K562 (cell line): ENCODE results near the gene DCAKD. TPM values are rescaled to one million over a fixed set of nuclear protein-coding genes. Genes with fewer than 3 reads are reported as not detected.

Source experiments
- ARID1B ChIP-seq: fragments of 450-650 bp; IDR thresholded peaks from 2 replicates; pipeline ENCODE4 v1.6.1; 2016; ENCODE audit warnings: antibody characterized with exemption, mild to moderate bottlenecking, inconsistent platforms
- BDP1 ChIP-seq: IDR thresholded peaks from 3 replicates; pipeline ENCODE4 v1.6.1; 2011; ENCODE audit not compliant: insufficient read length, insufficient read depth
- CXXC5 ChIP-seq: fragments of 250-450 bp; sonication (Bioruptor Pico); IDR thresholded peaks from 2 replicates; pipeline ENCODE4 v1.8.0; 2022; ENCODE audit warnings: inconsistent platforms, mild to moderate bottlenecking, moderate library complexity
- DNMT1 ChIP-seq: fragments of 450-650 bp; IDR thresholded peaks from 2 replicates; pipeline ENCODE4 v1.6.1; 2016; ENCODE audit warnings: antibody characterized with exemption, mild to moderate bottlenecking
- ELF4 ChIP-seq: fragments of 450-650 bp; formaldehyde crosslinking; IDR thresholded peaks from 2 replicates; pipeline ENCODE4 v1.4.0; 2022; ENCODE audit warnings: missing genetic modification characterization
- ERF ChIP-seq: fragments of 450-650 bp; formaldehyde crosslinking; IDR thresholded peaks from 2 replicates; pipeline ENCODE4 v1.4.0; 2020; ENCODE audit warnings: mild to moderate bottlenecking, mixed read lengths
- HDAC8 ChIP-seq: fragments of 450-650 bp; IDR thresholded peaks from 2 replicates; pipeline ENCODE4 v1.6.1; 2016; ENCODE audit warnings: mild to moderate bottlenecking, missing genetic modification characterization, moderate library complexity, missing compliant biosample characterization
- HIVEP1 ChIP-seq: fragments of 250-450 bp; sonication (Bioruptor Pico); IDR thresholded peaks from 2 replicates; pipeline ENCODE4 v1.4.0; 2020; ENCODE audit warnings: mild to moderate bottlenecking
- NEUROD1 ChIP-seq: fragments of 150-350 bp; IDR thresholded peaks from 2 replicates; pipeline ENCODE4 v1.6.1; 2014; ENCODE audit warnings: borderline replicate concordance, low read length, low read depth; ENCODE audit not compliant: partially characterized antibody
- NFRKB ChIP-seq: fragments of 450-650 bp; IDR thresholded peaks from 2 replicates; pipeline ENCODE4 v1.6.1; 2016; ENCODE audit warnings: low read depth
- NR2C1 ChIP-seq, 2 experiments: fragments of 450-650 bp; IDR thresholded peaks; 2 replicates each; pipeline ENCODE4 v1.6.1; 2017; ENCODE audit warnings: mild to moderate bottlenecking in 2 of 2, antibody characterized with exemption in 1 of 2, inconsistent platforms in 1 of 2, missing compliant biosample characterization in 1 of 2, missing genetic modification characterization in 1 of 2
- NR4A1 ChIP-seq, 2 experiments: fragments of 250-450 bp in 1 of 2; fragments of 450-650 bp in 1 of 2; sonication (Bioruptor Pico) in 1 of 2; IDR thresholded peaks; 2 replicates each; pipeline versions ENCODE4 v1.4.0 to v1.6.1; 2016 to 2020; ENCODE audit warnings: mild to moderate bottlenecking in 2 of 2, missing compliant biosample characterization in 1 of 2, missing genetic modification characterization in 1 of 2, moderate library complexity in 1 of 2
- PTBP1 ChIP-seq: fragments of 200-400 bp; formaldehyde crosslinking; IDR thresholded peaks from 2 replicates; pipeline ENCODE4 v1.6.1; 2017; ENCODE audit warnings: low read depth, low read length
- PTTG1 ChIP-seq: fragments of 450-650 bp; IDR thresholded peaks from 2 replicates; pipeline ENCODE4 v1.6.1; 2016; ENCODE audit warnings: low read depth, mild to moderate bottlenecking, missing genetic modification characterization, missing compliant biosample characterization
- SMARCC2 ChIP-seq: fragments of 450-650 bp; IDR thresholded peaks from 2 replicates; pipeline ENCODE4 v1.6.1; 2017; ENCODE audit warnings: antibody characterized with exemption, moderate library complexity, mild to moderate bottlenecking, low read depth
- SRSF7 ChIP-seq: fragments of 200-400 bp; formaldehyde crosslinking; optimal IDR thresholded peaks from 2 replicates; pipeline ENCODE3; 2017; ENCODE audit warnings: mild to moderate bottlenecking, low read depth, low read length
- SUPT5H ChIP-seq: fragments of 450-650 bp; IDR thresholded peaks from 2 replicates; pipeline ENCODE4 v1.6.1; 2016
- TEAD4 ChIP-seq, 2 experiments: sonication (generic) in 1 of 2; formaldehyde crosslinking in 1 of 2; IDR thresholded peaks; 2 replicates each; pipeline versions ENCODE4 v1.6.1 to v1.8.0; 2012 to 2022; ENCODE audit warnings: borderline replicate concordance in 1 of 2, inconsistent platforms in 1 of 2, low read length in 1 of 2, mild to moderate bottlenecking in 1 of 2, missing genetic modification reagents in 1 of 2
- TOE1 ChIP-seq, 2 experiments: fragments of 450-650 bp in 1 of 2; sonication (generic) in 1 of 2; formaldehyde crosslinking in 1 of 2; IDR thresholded peaks; 2 replicates each; pipeline versions ENCODE4 v1.7.1 to v1.8.0; 2016 to 2022; ENCODE audit warnings: borderline replicate concordance in 2 of 2, mild to moderate bottlenecking in 2 of 2, antibody characterized with exemption in 1 of 2, inconsistent platforms in 1 of 2, low read depth in 1 of 2, missing genetic modification reagents in 1 of 2, moderate library complexity in 1 of 2
- U2AF1 ChIP-seq: fragments of 200-400 bp; formaldehyde crosslinking; optimal IDR thresholded peaks from 2 replicates; pipeline ENCODE3; 2017; ENCODE audit warnings: mild to moderate bottlenecking, low read depth, low read length, moderate library complexity
- ZNF146 ChIP-seq: IDR thresholded peaks from one replicate; pipeline ENCODE4 v1.6.1; 2018; ENCODE audit warnings: missing compliant biosample characterization; ENCODE audit not compliant: unreplicated experiment
- ZNF23 ChIP-seq: fragments of 250-450 bp; sonication (Bioruptor Pico); IDR thresholded peaks from 2 replicates; pipeline ENCODE4 v1.4.0; 2020; ENCODE audit warnings: mild to moderate bottlenecking
- ZNF239 ChIP-seq: fragments of 250-450 bp; sonication (Bioruptor Pico); IDR thresholded peaks from 2 replicates; pipeline ENCODE4 v1.4.0; 2020; ENCODE audit warnings: mild to moderate bottlenecking
- ZNF24 ChIP-seq: fragments of 450-650 bp; IDR thresholded peaks from 2 replicates; pipeline ENCODE4 v1.6.1; 2016
- ZNF263 ChIP-seq: sonication (generic); formaldehyde crosslinking; IDR thresholded peaks from 2 replicates; pipeline ENCODE4 v1.8.0; 2022; ENCODE audit warnings: mild to moderate bottlenecking, missing genetic modification reagents, borderline replicate concordance
- ZNF316 ChIP-seq: fragments of 450-650 bp; IDR thresholded peaks from 2 replicates; pipeline ENCODE4 v1.6.1; 2016
- ZNF384 ChIP-seq: IDR thresholded peaks from 2 replicates; pipeline ENCODE4 v1.6.1; 2012; ENCODE audit warnings: low read depth, low read length, improper control_type of control experiment
- ZNF586 ChIP-seq: fragments of 450-650 bp; formaldehyde crosslinking; conservative IDR thresholded peaks from 2 replicates; pipeline ENCODE4 v1.4.0; 2020; ENCODE audit warnings: mild to moderate bottlenecking, moderate library complexity
- ZSCAN29 ChIP-seq: fragments of 450-650 bp; IDR thresholded peaks from 2 replicates; pipeline ENCODE4 v1.6.1; 2017
- polyA plus RNA-seq, 8 experiments: library from polyadenylated mRNA; depleted of rRNA in 4 of 8; stranded (reverse) in 5 of 8; unstranded in 3 of 8; fragments of >200 nt; fragmentation: Nextera tagmentation in 2 of 8; fragmentation: Illumina TruSeq in 1 of 8; extraction: Ambion mirVana in 2 of 8; extraction: Trizol in 1 of 8; gene quantifications; 2 replicates each; pipeline versions ENCODE4 v1.2.1 to v1.2.3, GENCODE V29; 2011 to 2014; ENCODE audit warnings: inconsistent platforms in 1 of 8, missing spikeins in 1 of 8
- total RNA-seq, 7 experiments: library from RNA; depleted of rRNA in 6 of 7; stranded (reverse); fragments of >200 nt in 6 of 7; fragmentation: Illumina TruSeq in 2 of 7; extraction: Trizol in 2 of 7; gene quantifications; 2 replicates each; pipeline versions ENCODE4 v1.2.1 to v1.2.3, GENCODE V29; 2011 to 2021; ENCODE audit warnings: low replicate concordance in 1 of 7
- TF ChIP-seq, protein P1 (sequence below): fragments of 450-650 bp; IDR thresholded peaks from 2 replicates; pipeline ENCODE4 v1.7.0; 2016; ENCODE audit warnings: borderline replicate concordance

DCAKD gene
- total and polyA plus RNA-seq, 9 of the 15 experiments (the other 6 are each of a cell fraction or from before 2014, with no cell fraction given) = 7.9 to 35.5 (median 21.4) TPM

DNA sequence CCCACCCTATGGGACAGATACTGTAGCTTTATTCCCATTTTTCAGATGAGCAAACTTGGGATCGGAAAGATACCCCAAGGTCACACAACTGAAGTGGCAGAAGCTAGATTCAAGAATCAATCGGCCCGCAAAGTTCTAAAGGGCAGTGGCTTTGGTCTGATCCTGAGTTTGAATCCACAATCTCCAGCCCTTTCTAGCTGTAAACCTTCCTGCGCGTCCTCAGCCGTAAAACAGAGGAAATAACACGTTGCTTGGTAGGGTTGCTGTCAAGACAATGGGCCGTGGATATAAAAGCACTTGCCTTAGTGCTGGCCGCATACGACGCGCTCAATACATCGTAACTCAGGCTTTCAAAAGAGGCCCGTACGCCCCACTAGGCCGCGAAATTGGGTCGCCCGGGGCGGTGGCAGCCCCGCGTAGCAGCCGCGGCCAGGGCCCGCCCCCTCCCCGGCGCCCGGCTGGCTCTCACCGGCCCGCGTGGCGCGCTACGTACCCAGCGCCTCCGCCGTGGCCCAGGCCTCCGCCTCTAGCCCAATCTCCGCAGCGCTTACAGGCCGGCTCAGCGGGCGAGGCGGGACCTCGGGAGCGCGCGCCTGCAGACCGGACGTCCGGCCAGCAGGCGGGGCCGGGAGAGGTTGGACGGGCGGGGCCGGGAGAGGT lies at the start of gene DCAKD (continued):
- TF ChIP-seq TOE1 (IDR thresholded peaks at IDR 0.05; ENCODE audit: borderline replicate concordance) = no peak
- TF ChIP-seq TOE1 (CRISPR knock-in tag; IDR thresholded peaks at IDR 0.05; ENCODE audit: borderline replicate concordance, low read depth) = no peak
- TF ChIP-seq, protein P1, sequence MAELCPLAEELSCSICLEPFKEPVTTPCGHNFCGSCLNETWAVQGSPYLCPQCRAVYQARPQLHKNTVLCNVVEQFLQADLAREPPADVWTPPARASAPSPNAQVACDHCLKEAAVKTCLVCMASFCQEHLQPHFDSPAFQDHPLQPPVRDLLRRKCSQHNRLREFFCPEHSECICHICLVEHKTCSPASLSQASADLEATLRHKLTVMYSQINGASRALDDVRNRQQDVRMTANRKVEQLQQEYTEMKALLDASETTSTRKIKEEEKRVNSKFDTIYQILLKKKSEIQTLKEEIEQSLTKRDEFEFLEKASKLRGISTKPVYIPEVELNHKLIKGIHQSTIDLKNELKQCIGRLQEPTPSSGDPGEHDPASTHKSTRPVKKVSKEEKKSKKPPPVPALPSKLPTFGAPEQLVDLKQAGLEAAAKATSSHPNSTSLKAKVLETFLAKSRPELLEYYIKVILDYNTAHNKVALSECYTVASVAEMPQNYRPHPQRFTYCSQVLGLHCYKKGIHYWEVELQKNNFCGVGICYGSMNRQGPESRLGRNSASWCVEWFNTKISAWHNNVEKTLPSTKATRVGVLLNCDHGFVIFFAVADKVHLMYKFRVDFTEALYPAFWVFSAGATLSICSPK = no peak
- no peak for TF ChIP-seq ZNF146 (CRISPR knock-in tag)
- no peak for TF ChIP-seq ZNF384
- no peak for TF ChIP-seq ZNF586 (CRISPR knock-in tag)
- TF ChIP-seq SRSF7 = no peak
- TF ChIP-seq NR4A1 (CRISPR knock-in tag; IDR thresholded peaks at IDR 0.05) = no peak
- TF ChIP-seq NR4A1 (tag; IDR thresholded peaks at IDR 0.05) = peak; percentile 50; the same call in 1 of the 2 replicates
- no peak for TF ChIP-seq ELF4 (CRISPR knock-in tag)
- no peak for TF ChIP-seq PTTG1 (tag)
- TF ChIP-seq BDP1 = no peak
- peak; percentile 94 for TF ChIP-seq CXXC5 (CRISPR knock-in tag)
- no peak for TF ChIP-seq ARID1B
- TF ChIP-seq ZNF239 (CRISPR knock-in tag) = no peak
- no peak for TF ChIP-seq TEAD4 (IDR thresholded peaks at IDR 0.05; ENCODE audit: low read length)
- no peak for TF ChIP-seq TEAD4 (CRISPR knock-in tag; IDR thresholded peaks at IDR 0.05; ENCODE audit: borderline replicate concordance)
- TF ChIP-seq PTBP1 = no peak
- no peak for TF ChIP-seq ZNF23
- TF ChIP-seq ZNF263 = no peak
- no peak for TF ChIP-seq ZNF316
- TF ChIP-seq DNMT1 = no peak
- TF ChIP-seq HDAC8 (tag) = no peak
- TF ChIP-seq ZNF24 = peak; percentile 73; the same call in 1 of the 2 replicates
- TF ChIP-seq ERF (CRISPR knock-in tag) = no peak
- no peak for TF ChIP-seq U2AF1
- TF ChIP-seq NFRKB = no peak
- TF ChIP-seq NR2C1 (IDR thresholded peaks at IDR 0.05) = no peak
- no peak for TF ChIP-seq NR2C1 (tag; IDR thresholded peaks at IDR 0.05)
- no peak for TF ChIP-seq HIVEP1 (CRISPR knock-in tag)
- no peak for TF ChIP-seq ZSCAN29
- TF ChIP-seq SUPT5H = peak; percentile 74
- no peak for TF ChIP-seq NEUROD1
- TF ChIP-seq SMARCC2 = no peak
